Smooth muscle cell (in vitro differentiated cells): ENCODE data around the gene PACRG. TPM values are rescaled to one million over a fixed set of nuclear protein-coding genes. Genes with fewer than 3 reads are reported as not detected.

Source experiments
- DNase-seq: peaks from one replicate; lab custom pipeline; 2025; ENCODE audit not compliant: unreplicated experiment; lab: John Stamatoyannopoulos, UW
- H2AFZ ChIP-seq: fragments of 200-600 bp; sonication (generic); 2 replicates; pipeline ENCODE4 v1.6.0; 2016; ENCODE audit warnings: antibody characterized with exemption, low read depth, mild to moderate bottlenecking
- H3F3A ChIP-seq: fragments of 200-600 bp; sonication (generic); 2 replicates; pipeline ENCODE4 v1.6.0; 2017; ENCODE audit warnings: antibody characterized with exemption, low read depth
- H3K27ac ChIP-seq: fragments of 200-600 bp; sonication (generic); 2 replicates; pipeline ENCODE4 v1.5.1; 2016; ENCODE audit warnings: low read depth, mild to moderate bottlenecking
- H3K27me3 ChIP-seq: fragments of 200-600 bp; sonication (generic); 2 replicates; pipeline ENCODE4 v1.6.1; 2016; ENCODE audit warnings: low read depth, mild to moderate bottlenecking
- H3K36me3 ChIP-seq: fragments of 200-600 bp; sonication (generic); 2 replicates; pipeline ENCODE4 v1.5.1; 2016; ENCODE audit warnings: low read depth
- H3K4me1 ChIP-seq: fragments of 200-600 bp; sonication (generic); 2 replicates; pipeline ENCODE4 v1.5.1; 2016; ENCODE audit warnings: low read depth
- H3K4me2 ChIP-seq: fragments of 200-600 bp; sonication (generic); 2 replicates; pipeline ENCODE4 v1.6.0; 2016; ENCODE audit warnings: mild to moderate bottlenecking
- H3K4me3 ChIP-seq: fragments of 200-600 bp; sonication (generic); 2 replicates; pipeline ENCODE4 v1.5.1; 2016; ENCODE audit warnings: mild to moderate bottlenecking
- H3K79me2 ChIP-seq: fragments of 200-600 bp; sonication (generic); 2 replicates; pipeline ENCODE4 v1.6.0; 2016; ENCODE audit warnings: low read depth, mild to moderate bottlenecking
- H3K9ac ChIP-seq: fragments of 200-600 bp; sonication (generic); 2 replicates; pipeline ENCODE4 v1.6.0; 2016; ENCODE audit warnings: low read depth
- H3K9me3 ChIP-seq: fragments of 200-600 bp; sonication (generic); replicated peaks from 2 replicates; pipeline ENCODE4 v1.5.1; 2016; ENCODE audit warnings: low read depth
- H4K20me1 ChIP-seq: fragments of 200-600 bp; sonication (generic); 2 replicates; pipeline ENCODE4 v1.6.0; 2016; ENCODE audit warnings: low read depth
- WGBS: methylation state at CpG from one replicate; pipeline ENCODE4 v1.1.7; 2016; ENCODE audit warnings: low lambda C conversion rate; 5-methylcytosine and 5-hydroxymethylcytosine counted together
- polyA plus RNA-seq: library from polyadenylated mRNA; unstranded; fragments of >200 nt; fragmentation: Nextera tagmentation; extraction: Ambion mirVana; gene quantifications from 2 replicates; pipeline ENCODE4 v1.2.1, GENCODE V29; 2016
- total RNA-seq: library from RNA; depleted of rRNA; stranded (reverse); fragments of >200 nt; gene quantifications from 2 replicates; pipeline ENCODE4 v1.2.3, GENCODE V29; 2014
- TF ChIP-seq, protein P1 (sequence below): fragments of 200-600 bp; sonication (generic); IDR thresholded peaks from 2 replicates; pipeline ENCODE4 v1.5.1; 2017; ENCODE audit warnings: borderline replicate concordance, mild to moderate bottlenecking, antibody characterized with exemption; ENCODE audit not compliant: insufficient read depth, poor library complexity, severe bottlenecking

The PACRG gene
- total and polyA plus RNA-seq, 2 experiments from 2014 or later = not detected

DNA sequence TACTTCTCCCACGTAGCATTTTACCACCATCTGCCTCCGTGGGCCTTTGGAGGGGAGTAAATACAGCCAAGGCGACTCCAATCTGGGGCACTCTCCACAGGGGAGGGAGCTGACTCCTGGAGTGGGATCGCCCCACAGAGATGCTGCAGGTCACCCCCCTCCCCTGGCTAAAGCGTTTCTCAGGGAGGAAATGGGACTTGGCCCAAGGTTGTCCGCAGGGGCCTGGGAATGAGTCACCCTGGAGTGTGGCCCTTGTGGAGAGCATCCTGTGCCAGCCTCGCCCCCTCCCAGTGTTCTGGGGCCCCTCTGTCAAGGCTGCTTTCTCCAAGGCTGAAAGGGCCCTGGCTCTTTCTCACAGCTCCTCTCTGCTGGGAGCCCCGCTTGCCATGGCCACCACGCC is 602.2 kb downstream of the PACRG start:
- no peak for DNase-seq
- Histone ChIP-seq H3K9me3 (no peaks in the 10 kb centered on the region), H3K27ac (no peak overlapping the region), H3K4me3 (no peak overlapping the region), H3K79me2 (no peaks in the 10 kb centered on the region), H2AFZ (no peak overlapping the region), H3K36me3 (no peaks in the 10 kb centered on the region), H3K27me3 (no peaks in the 10 kb centered on the region), H4K20me1 (no peaks in the 10 kb centered on the region), H3K4me2 (no peak overlapping the region), H3K9ac (no peak overlapping the region), H3K4me1 (peaks cover 4% of the 10 kb centered on the region), H3F3A (no peaks in the 10 kb centered on the region)
- TF ChIP-seq, protein P1, sequence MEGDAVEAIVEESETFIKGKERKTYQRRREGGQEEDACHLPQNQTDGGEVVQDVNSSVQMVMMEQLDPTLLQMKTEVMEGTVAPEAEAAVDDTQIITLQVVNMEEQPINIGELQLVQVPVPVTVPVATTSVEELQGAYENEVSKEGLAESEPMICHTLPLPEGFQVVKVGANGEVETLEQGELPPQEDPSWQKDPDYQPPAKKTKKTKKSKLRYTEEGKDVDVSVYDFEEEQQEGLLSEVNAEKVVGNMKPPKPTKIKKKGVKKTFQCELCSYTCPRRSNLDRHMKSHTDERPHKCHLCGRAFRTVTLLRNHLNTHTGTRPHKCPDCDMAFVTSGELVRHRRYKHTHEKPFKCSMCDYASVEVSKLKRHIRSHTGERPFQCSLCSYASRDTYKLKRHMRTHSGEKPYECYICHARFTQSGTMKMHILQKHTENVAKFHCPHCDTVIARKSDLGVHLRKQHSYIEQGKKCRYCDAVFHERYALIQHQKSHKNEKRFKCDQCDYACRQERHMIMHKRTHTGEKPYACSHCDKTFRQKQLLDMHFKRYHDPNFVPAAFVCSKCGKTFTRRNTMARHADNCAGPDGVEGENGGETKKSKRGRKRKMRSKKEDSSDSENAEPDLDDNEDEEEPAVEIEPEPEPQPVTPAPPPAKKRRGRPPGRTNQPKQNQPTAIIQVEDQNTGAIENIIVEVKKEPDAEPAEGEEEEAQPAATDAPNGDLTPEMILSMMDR = no peak
- WGBS = 67% methylated on average over 9 of the region's 9 CpGs

DNA sequence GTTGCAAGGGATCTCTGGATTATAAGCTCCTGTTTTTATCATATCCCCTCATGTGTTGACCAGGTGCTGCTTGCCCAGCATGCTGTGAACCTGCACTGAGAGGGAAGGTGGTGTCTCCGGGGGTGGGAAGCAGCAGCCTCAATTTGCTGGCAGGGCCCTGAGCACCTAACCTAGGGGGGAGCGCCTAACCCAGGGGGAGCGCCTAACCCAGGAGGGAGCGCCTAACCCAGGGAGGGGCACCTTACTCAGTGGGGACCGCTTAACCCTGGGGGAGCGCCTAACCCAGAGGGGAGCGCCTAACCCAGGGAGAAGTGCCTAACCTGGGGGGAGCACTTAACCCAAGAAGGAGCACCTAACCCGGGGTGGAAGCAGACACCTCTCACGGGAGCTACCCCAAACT is 603.5 kb downstream of the PACRG start:
- H2AFZ ChIP-seq = no peak overlapping the region
- no peaks in the 10 kb centered on the region for H3K27me3 ChIP-seq
- no peak overlapping the region for H3K9ac ChIP-seq
- no peak overlapping the region for H3K4me2 ChIP-seq
- 83% methylated on average over 9 of the region's 9 CpGs for WGBS
- TF ChIP-seq, protein P1 = no peak
- no peaks in the 10 kb centered on the region for H4K20me1 ChIP-seq
- no peaks in the 10 kb centered on the region for H3K79me2 ChIP-seq
- no peaks in the 10 kb centered on the region for H3F3A ChIP-seq
- H3K36me3 ChIP-seq = no peaks in the 10 kb centered on the region
- no peaks in the 10 kb centered on the region for H3K9me3 ChIP-seq
- no peak for DNase-seq
- H3K4me1 ChIP-seq = no peaks in the 10 kb centered on the region
- no peak overlapping the region for H3K27ac ChIP-seq
- H3K4me3 ChIP-seq = no peak overlapping the region

DNA sequence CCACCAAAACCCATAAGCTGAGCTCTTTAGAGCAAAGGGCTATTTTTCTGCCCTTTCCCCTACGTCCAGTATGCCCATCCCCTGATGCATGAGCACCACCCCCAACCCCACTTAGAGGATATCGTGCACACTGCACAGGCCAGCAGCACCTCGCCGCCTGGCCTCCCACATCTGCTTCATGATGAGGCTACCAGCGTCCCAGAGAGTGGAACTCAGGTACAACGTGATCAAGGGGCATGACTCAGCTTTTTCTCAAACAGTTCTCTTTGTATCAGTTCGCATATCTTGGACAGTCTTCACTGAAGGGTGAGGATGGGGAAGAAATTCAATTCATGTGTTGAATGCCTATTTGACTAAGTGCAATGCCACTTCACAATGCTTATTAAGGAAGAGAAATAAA is 604.8 kb downstream of the PACRG start:
- no peaks in the 10 kb centered on the region for H3K36me3 ChIP-seq
- H3K27me3 ChIP-seq = no peaks in the 10 kb centered on the region
- TF ChIP-seq, protein P1 = no peak
- H3K4me1 ChIP-seq = no peaks in the 10 kb centered on the region
- H3K79me2 ChIP-seq = no peaks in the 10 kb centered on the region
- no peak overlapping the region for H2AFZ ChIP-seq
- no peak overlapping the region for H3K9ac ChIP-seq
- no peak for DNase-seq
- no peaks in the 10 kb centered on the region for H3F3A ChIP-seq
- no peaks in the 10 kb centered on the region for H4K20me1 ChIP-seq
- H3K27ac ChIP-seq = no peak overlapping the region
- WGBS = 89% methylated on average over 7 of the region's 7 CpGs
- H3K4me3 ChIP-seq = no peak overlapping the region
- no peak overlapping the region for H3K4me2 ChIP-seq
- H3K9me3 ChIP-seq = no peaks in the 10 kb centered on the region

DNA sequence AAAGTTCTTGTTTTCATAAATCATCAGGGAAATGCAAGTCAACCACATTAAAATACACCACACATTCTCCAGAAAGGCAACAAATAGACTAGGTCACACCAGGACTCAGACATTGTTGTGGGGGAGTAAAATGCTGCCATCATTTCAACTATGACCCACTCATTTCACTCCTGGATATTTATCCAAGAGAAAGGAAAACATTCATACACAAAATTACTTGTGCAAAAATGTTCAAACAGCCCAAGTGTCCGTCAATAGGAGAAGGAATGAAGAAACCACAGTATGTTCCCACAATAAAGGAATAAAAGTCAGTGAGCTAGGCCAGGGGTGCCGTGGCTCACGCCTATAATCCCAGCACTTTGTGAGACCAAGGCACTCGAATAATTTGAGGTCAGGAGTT is 605.3 kb downstream of the PACRG start:
- 66% methylated on average over 4 of the region's 4 CpGs for WGBS
- H3K4me3 ChIP-seq = no peak overlapping the region
- no peaks in the 10 kb centered on the region for H3K79me2 ChIP-seq
- H3K36me3 ChIP-seq = no peaks in the 10 kb centered on the region
- no peak overlapping the region for H2AFZ ChIP-seq
- TF ChIP-seq, protein P1 = no peak
- H3K4me2 ChIP-seq = no peak overlapping the region
- no peak overlapping the region for H3K9ac ChIP-seq
- no peaks in the 10 kb centered on the region for H3F3A ChIP-seq
- H3K27me3 ChIP-seq = no peaks in the 10 kb centered on the region
- H3K27ac ChIP-seq = no peak overlapping the region
- no peak for DNase-seq
- H3K4me1 ChIP-seq = no peaks in the 10 kb centered on the region
- H3K9me3 ChIP-seq = no peaks in the 10 kb centered on the region
- no peaks in the 10 kb centered on the region for H4K20me1 ChIP-seq
